Subcutaneous abdominal adipose tissue (tissue), 5 donors: ENCODE data around the gene SLC35A1.
"Not testable (repeated sequence)": the region's sequence is repeated elsewhere in the genome, so short reads cannot be mapped to it uniquely, and the experiment has no call there.

Experiments used
- H3K27ac ChIP-seq: one replicate; pipeline ENCODE4 v1.7.0; 2013; ENCODE audit warnings: low read depth, mild to moderate bottlenecking, inconsistent platforms, low read length, moderate library complexity
- H3K27me3 ChIP-seq, 5 donors: one replicate each; pipeline ENCODE4 v1.7.0; 2013; ENCODE audit warnings: low read length in 5 of 5, inconsistent platforms in 1 of 5; ENCODE audit not compliant: control insufficient read depth in 5 of 5, insufficient read depth in 4 of 5
- H3K36me3 ChIP-seq, 5 donors: one replicate each; pipeline ENCODE4 v1.7.0; 2013; ENCODE audit warnings: low read length in 5 of 5; ENCODE audit not compliant: control insufficient read depth in 5 of 5, insufficient read depth in 5 of 5
- H3K4me1 ChIP-seq, 5 donors: one replicate each; pipeline ENCODE4 v1.7.0; 2013; ENCODE audit warnings: low read length in 5 of 5, mild to moderate bottlenecking in 3 of 5, moderate library complexity in 1 of 5; ENCODE audit not compliant: control insufficient read depth in 5 of 5, insufficient read depth in 5 of 5
- H3K4me3 ChIP-seq, 5 donors: one replicate each; pipeline ENCODE4 v1.7.0; 2013; ENCODE audit warnings: low read length in 5 of 5, low read depth in 1 of 5
- H3K9ac ChIP-seq, 5 donors: one replicate each; pipeline ENCODE4 v1.7.0; 2013; ENCODE audit warnings: low read length in 5 of 5, mild to moderate bottlenecking in 4 of 5, moderate library complexity in 3 of 5
- H3K9me3 ChIP-seq, 5 donors: one replicate each; pipeline ENCODE4 v1.7.0; 2013; ENCODE audit warnings: low read length in 5 of 5; ENCODE audit not compliant: control insufficient read depth in 5 of 5
- donor health status: healthy.
- donor health status: healthy.
- donor health status: healthy.
- donor health status: healthy.
- donor health status: healthy.

The SLC35A1 gene

DNA sequence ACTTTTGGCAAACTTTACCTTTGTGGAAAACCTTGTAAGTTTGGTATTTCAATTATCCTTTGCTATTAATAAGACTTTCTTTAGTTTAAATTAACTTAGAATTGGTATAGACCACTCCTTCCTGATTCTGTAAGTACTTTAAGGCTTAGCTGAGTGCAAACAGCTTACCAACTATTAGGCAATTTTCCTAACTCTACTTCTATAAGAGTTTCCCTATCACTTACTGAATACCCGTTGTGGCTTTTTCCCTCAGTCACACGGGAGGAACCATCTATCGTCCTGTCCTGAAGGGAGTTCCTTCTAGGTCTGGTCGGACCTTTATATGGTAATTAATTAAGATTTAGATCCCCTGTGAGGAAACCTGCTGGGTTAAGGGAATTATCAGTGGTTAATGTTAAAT is 9.6 kb downstream of the SLC35A1 start:
- Histone ChIP-seq H3K9me3 (no peaks in the 10 kb centered on the region), H3K36me3 (peaks cover 0 to 12% (median 4%) of the 10 kb centered on the region in 5 donors), H3K4me3 (no peak overlapping the region), H3K27me3 (no peaks in the 10 kb centered on the region), H3K27ac (no peak overlapping the region), H3K4me1 (no peaks in the 10 kb centered on the region), H3K9ac (no peak overlapping the region)

DNA sequence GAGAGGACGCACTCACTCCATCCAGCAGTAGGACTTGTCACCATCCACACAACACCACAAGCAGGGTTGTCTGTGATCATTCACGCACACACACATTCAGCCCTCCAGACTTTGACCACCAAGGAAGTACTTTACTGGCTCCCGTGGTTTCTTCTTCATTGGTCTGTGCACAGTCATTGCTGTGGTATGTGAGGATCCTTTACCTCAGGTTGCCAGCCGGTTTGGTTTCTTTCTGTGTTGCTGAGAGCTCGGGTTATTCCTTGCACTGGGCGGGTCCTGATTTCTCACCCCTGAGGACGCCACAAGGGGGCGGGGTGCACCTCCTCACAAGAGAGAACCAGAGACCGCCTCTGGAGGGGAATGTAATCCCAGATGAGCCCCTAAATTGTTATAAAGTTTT is 11.2 kb downstream of the SLC35A1 start:
- H3K9me3 ChIP-seq, result no peaks in the 10 kb centered on the region
- H3K27ac ChIP-seq, result no peak overlapping the region

DNA sequence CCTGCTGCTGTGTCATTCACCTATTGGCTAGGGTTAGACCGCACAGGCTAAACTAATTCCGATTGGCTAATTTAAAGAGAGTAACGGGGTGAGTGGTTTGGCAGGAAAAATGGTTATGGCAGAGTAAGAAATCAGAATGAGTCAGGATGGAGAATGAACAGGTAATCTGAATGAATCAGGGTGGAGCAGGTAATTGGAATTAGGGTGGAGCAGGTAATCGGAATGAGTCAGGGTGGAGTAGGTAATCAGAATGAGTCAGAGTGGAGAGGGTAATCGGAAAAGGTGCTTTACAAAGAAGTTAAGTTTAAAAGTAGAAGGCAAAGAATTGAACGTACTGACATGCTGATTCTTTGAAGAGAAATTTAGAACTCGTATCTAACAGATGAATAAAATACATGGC is 11.7 kb downstream of the SLC35A1 start:
- Histone ChIP-seq H3K9me3 (no peaks in the 10 kb centered on the region), H3K4me3 (no peak overlapping the region), H3K27me3 (no peaks in the 10 kb centered on the region), H3K9ac (no peak overlapping the region), H3K36me3 (peaks cover 0 to 7% (median 0%) of the 10 kb centered on the region in 5 donors), H3K27ac (no peak overlapping the region), H3K4me1 (no peaks in the 10 kb centered on the region)

More for the DNA sequence above, 11.2 kb downstream of the SLC35A1 start:
- Histone ChIP-seq H3K27me3 (no peaks in the 10 kb centered on the region), H3K36me3 (peaks cover 0 to 7% (median 0%) of the 10 kb centered on the region in 5 donors), H3K4me1 (no peaks in the 10 kb centered on the region), H3K4me3 (no peak overlapping the region), H3K9ac (no peak overlapping the region)

DNA sequence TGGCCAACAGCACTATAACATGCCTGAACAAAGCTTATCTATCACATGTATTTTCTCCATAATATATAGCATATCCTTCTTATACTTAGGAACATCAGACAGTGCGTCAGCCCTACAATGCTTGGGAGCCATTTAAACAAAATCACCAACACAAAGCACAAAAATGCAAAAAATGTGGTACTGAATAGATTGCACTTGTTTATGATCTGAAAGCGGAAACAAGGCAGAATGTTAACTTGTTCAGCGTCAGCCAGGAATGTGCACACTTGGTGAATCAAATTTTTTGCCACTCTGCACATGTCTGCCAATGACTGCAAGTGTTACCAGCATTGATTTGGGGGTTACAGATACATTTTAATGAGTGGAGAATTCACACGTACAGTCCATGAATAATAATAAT is 14.8 kb downstream of the SLC35A1 start:
- Histone ChIP-seq H3K27ac (no peak overlapping the region), H3K27me3 (no peaks in the 10 kb centered on the region), H3K36me3 (peaks cover 0 to 7% (median 0%) of the 10 kb centered on the region in 5 donors), H3K9ac (no peak overlapping the region), H3K4me3 (no peak overlapping the region), H3K4me1 (no peaks in the 10 kb centered on the region), H3K9me3 (no peaks in the 10 kb centered on the region)

DNA sequence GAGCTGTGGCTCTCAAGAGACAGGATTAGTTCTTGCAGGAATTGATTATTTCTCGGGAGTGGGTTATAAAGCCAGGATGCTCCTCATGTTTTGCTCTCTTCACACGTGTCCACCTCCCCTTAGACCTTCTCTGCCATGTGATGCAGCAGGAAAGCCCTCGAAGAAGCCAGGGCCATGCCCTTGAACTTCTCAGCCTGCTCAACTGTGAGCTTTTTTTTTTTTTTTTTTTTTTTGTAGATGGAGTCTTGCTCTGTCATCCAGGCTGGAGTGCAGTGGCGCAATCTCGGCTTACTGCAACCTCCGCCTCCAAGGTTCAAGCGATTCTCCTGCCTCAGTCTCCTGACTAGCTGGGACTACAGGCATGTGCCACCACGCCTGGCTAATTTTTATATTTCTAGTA is 16.6 kb downstream of the SLC35A1 start:
- H3K36me3 ChIP-seq, H3K27ac ChIP-seq, H3K9me3 ChIP-seq, H3K4me3 ChIP-seq, H3K9ac ChIP-seq, H3K27me3 ChIP-seq, H3K4me1 ChIP-seq: not testable (repeated sequence)

DNA sequence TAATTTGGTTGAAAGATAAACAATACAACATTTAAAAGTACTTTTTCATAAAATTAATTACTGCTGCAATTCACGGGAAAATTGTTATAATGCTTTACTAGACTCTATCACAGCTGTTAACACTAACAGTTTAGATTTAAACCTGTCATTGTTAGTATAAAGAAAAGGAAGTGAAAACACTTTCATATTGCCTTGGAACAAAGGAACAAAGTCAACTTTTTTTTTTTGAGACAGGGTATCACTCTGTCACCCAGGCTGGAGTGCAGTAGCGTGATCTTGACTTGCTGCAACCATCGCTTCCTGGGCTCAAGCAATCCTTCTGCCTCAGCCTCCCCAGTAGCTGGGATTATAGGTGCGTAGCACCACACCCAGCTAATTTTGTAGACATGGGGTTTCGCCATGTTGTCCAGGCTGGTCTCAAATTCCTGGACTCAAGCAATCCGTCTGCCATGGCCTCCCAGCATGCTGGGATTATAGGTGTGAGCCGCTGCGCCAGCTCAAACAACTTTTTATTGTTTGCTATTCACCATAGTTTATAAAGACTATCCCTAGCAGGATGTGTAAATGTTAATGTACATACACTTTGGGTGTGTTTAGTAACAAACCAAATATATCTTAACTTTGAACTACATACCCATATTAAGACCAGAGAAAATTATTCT is 22.1 kb downstream of the SLC35A1 start:
- H3K9me3 ChIP-seq, result no peaks in the 10 kb centered on the region
- no peaks in the 10 kb centered on the region for H3K4me1 ChIP-seq
- H3K4me3 ChIP-seq, result no peak overlapping the region
- H3K27me3 ChIP-seq, result no peaks in the 10 kb centered on the region
- no peak overlapping the region for H3K9ac ChIP-seq
- H3K36me3 ChIP-seq, result peaks cover 0 to 10% (median 3%) of the 10 kb centered on the region in 5 donors
- no peak overlapping the region for H3K27ac ChIP-seq

DNA sequence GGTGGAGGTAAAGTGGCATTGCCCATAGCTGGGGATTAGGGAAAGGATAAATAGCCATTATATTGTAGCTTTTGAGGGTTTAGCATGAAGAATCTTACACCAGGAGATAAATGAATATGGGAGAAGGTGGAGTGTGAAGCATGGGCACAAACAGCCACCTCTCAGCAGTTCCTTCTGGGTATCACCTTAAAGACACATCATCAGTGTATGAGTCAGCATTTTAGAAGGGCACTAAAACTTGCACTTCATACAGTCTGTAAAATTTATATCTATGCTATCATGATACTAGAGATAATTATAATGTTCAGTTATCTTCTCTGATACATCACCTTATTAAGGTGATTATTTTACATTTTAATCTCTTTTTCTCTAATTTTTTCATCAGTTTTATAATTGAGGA is 25.3 kb downstream of the SLC35A1 start:
- Histone ChIP-seq H3K27me3 (no peaks in the 10 kb centered on the region), H3K4me1 (no peaks in the 10 kb centered on the region), H3K36me3 (peaks cover 11 to 21% (median 17%) of the 10 kb centered on the region in 5 donors), H3K27ac (no peak overlapping the region), H3K9me3 (no peaks in the 10 kb centered on the region), H3K4me3 (no peak overlapping the region), H3K9ac (no peak overlapping the region)

DNA sequence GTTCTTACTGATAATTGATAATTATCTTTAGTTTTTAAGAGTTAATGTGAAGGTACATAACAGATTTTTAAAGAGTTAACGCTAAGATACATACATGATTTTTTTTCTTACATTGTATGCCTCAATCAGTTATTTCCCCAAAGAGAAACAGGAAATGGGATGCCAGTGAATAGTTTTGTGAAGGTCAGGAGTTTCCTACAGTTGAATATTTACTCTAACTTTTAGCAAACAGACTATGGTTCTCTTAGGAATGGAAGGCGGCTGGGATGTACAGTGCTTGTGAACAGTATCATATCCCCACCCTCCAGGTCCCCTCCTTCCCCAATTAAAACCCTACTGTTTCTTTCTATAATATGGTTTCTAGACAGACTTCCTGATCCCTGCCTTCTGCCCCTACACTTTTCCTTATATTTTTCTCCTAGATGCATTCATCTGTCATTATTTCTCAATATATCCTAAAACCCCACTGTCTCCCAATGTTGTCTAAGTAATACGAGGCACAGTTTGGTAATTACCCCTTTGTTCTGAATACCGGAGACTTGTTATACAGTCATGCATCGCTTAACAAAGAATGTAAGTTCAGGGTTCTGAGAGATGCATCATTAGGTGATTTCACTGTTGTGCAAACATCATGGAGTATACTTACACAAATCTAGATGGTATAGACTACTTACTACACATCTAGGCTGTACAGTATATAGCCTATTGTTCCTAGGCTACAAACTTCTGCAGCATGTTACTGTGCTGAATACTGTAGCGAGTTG is 29.2 kb downstream of the SLC35A1 start:
- Histone ChIP-seq H3K4me3 (no peak overlapping the region), H3K9me3 (no peaks in the 10 kb centered on the region), H3K27ac (no peak overlapping the region), H3K9ac (no peak overlapping the region), H3K4me1 (no peaks in the 10 kb centered on the region), H3K36me3 (peaks cover 21 to 46% (median 27%) of the 10 kb centered on the region in 5 donors), H3K27me3 (no peaks in the 10 kb centered on the region)

DNA sequence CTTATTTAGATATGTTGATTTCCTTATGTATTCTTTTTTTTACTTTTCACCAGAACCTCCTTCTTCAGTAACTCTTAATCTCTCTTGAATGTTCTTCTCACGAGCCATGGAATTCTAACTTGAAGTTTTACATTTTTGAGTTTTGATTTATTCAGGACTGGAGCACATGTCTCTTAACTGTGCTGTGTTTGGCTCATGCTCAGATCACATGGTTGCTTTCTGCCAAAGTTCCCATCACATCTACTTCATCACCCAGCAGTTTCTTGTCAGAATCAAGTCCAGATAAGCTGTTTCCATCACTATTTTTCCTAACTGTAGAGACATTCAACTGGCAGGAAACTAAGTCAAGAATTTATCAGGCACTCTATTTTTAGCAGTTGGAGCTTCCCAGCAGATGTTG is 31.7 kb downstream of the SLC35A1 start:
- Histone ChIP-seq H3K4me3 (no peak overlapping the region), H3K9me3 (no peaks in the 10 kb centered on the region), H3K4me1 (no peaks in the 10 kb centered on the region), H3K9ac (no peak overlapping the region), H3K36me3 (peaks cover 27 to 55% (median 37%) of the 10 kb centered on the region in 5 donors), H3K27me3 (no peaks in the 10 kb centered on the region), H3K27ac (no peak overlapping the region)

DNA sequence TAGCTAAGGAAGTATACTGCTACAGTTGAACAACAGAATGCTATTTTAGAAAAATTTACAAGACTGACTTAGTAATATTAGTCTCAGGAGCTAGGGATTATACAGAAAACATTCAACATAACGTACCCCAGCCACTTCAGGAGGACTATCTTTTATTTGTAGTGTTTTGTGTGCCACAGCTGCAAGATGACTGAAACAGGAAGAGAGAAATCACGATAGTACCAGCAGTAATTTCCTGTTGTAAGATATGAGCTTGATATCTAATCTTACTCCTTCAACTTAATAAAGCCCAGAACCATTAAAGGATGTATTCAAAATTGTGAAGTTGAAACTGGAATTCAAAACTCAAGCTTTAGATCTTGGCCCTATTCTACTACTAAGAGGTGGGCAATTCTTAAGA is 42.1 kb downstream of the SLC35A1 start:
- H3K36me3 ChIP-seq, result peaks cover 68 to 82% (median 75%) of the 10 kb centered on the region in 5 donors
- H3K4me3 ChIP-seq, result no peak overlapping the region
- no peak overlapping the region for H3K27ac ChIP-seq
- no peak overlapping the region for H3K9ac ChIP-seq
- H3K9me3 ChIP-seq, result no peaks in the 10 kb centered on the region
- no peaks in the 10 kb centered on the region for H3K27me3 ChIP-seq
- no peaks in the 10 kb centered on the region for H3K4me1 ChIP-seq
